Coronary artery (tissue), 2 donors: ENCODE measurements around the gene DGKG.

Source experiments
- DNase-seq: peaks from one replicate; pipeline ENCODE4 v3.0.0-alpha.2; 2017; ENCODE audit warnings: low spot score
- H3K27ac ChIP-seq, 2 donors: fragments of 200-600 bp; sonication (generic); one replicate each; pipeline ENCODE4 v1.5.1; 2016 to 2019
- H3K4me3 ChIP-seq: fragments of 200-600 bp; sonication (generic); 2 replicates; pipeline ENCODE4 v1.5.1; 2016; ENCODE audit warnings: mild to moderate bottlenecking, moderate library complexity
- TF ChIP-seq, protein P1 (sequence below): fragments of 200-600 bp; sonication (generic); IDR thresholded peaks from one replicate; pipeline ENCODE4 v1.5.1; 2019; ENCODE audit warnings: antibody characterized with exemption

The DGKG gene

DNA sequence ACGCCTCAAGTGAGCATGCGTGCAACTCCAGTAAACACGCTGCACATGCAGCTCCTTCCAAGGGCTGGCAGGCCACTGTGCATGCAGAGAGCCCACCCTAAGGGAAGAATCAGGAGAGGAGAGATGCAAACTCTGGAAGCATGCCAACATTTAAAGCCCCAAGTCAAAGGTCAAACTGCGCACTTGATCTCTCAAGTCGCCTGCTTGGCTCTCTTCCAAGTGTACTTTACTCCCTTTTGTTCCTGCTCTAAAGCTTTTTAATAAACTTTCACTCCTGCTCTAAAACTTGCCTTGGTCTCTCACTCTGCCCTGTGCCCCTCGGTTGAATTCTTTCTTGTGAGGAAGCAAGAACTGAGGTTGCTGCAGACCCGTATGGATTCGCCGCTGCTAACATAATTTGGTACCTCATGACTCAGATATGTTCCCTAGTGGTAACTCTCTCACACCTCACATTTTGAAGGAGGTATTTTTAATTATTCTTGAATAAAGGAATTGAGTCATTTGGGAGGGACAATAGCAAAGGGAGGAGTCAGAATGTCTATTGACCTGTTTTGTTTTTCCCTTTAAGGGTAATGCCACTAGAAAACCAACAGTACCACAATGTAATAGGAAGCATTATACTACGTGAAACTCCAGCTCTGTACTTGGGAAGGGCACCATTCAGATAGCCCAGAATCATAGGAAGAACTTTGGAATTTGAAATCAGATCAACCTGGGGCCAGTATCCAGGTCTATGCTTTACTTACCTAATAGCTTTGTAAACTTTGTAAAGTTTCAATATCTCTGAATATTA is 19.6 kb upstream of the DGKG start:
- TF ChIP-seq, protein P1, sequence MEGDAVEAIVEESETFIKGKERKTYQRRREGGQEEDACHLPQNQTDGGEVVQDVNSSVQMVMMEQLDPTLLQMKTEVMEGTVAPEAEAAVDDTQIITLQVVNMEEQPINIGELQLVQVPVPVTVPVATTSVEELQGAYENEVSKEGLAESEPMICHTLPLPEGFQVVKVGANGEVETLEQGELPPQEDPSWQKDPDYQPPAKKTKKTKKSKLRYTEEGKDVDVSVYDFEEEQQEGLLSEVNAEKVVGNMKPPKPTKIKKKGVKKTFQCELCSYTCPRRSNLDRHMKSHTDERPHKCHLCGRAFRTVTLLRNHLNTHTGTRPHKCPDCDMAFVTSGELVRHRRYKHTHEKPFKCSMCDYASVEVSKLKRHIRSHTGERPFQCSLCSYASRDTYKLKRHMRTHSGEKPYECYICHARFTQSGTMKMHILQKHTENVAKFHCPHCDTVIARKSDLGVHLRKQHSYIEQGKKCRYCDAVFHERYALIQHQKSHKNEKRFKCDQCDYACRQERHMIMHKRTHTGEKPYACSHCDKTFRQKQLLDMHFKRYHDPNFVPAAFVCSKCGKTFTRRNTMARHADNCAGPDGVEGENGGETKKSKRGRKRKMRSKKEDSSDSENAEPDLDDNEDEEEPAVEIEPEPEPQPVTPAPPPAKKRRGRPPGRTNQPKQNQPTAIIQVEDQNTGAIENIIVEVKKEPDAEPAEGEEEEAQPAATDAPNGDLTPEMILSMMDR, result no peak
- no peak overlapping the region for H3K27ac ChIP-seq
- H3K4me3 ChIP-seq, result no peak overlapping the region
- peak; percentile 43 for DNase-seq

DNA sequence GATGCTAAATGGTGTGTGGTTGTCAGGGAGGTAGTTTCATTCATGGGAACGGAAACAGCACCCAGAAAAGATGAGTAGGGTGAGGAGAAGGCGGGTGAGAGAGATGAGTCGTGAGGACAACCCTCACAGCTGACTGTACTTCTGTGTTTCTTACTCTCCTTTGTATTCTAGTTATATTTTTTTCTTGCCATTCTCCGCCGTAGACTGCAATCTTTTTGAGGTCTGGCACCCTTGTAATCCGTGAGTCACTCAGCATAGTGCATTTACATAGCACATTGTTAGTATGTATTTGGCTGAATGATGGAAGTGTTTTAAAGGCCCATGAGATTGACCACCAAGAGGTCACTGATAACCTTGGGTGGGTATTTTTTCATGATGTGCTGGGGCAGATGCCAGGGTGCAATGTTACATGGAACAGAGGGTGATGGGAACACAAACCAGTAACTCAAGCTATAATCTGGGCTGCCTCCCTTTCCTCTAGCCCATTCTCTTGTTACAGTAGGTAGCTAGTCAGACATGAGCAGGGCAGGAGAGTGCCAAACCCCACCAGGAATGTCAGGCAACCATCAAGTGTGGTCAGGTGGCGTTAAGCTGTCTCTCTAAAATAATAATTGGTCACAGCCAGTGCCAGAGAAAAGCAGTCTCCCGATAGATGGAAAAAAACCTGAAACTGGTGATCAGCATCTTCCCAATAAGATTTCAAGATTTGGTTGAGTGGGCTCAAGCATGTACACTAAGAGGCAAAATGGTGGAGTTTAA is 18.8 kb upstream of the DGKG start:
- peak; percentile 16 for DNase-seq
- no peak overlapping the region for H3K4me3 ChIP-seq
- TF ChIP-seq, protein P1, result no peak
- H3K27ac ChIP-seq, result no peak overlapping the region

DNA sequence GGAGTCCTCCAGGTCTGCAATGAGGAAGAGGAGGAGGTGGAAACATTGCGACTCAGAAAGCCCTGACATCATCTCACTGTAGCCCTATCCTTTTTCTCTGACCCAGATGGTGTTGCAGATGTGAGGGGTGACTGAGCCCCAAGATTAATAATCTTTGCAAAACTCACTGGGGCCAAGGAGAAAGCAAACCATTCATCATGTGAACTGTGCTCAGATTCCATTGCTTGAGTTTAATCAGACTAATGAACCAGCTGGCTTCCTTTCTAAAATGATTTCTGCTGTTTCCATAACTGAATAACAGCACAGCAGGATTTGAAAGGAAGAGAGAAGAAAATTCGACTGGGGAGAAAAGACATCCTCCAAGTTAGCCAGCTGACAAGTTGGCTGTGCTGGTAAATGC is 13.4 kb upstream of the DGKG start:
- H3K27ac ChIP-seq, result no peak overlapping the region
- H3K4me3 ChIP-seq, result no peak overlapping the region
- peak; percentile 9 for DNase-seq
- TF ChIP-seq, protein P1, result no peak

DNA sequence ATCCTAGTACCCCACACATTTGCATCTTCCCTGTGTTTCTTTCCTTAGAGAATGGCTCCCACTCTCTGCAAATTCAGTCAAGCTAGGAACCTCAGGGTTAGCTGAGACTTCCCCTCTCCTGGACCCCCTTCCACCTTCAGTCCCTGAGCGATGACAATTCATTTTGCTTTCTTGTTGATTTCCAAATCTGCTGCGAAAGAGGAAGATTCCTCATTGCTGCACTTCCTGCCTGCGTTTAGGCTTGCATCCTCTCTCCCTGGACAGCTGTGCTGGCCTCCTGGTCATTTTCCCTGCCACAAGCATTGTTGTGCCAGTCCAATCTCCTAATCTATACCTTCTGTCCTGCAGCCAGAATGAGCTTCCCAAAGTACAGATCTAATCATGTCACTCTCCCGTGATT is 12.3 kb upstream of the DGKG start:
- Histone ChIP-seq H3K27ac (no peak overlapping the region), H3K4me3 (no peak overlapping the region)
- peak; percentile 31 for DNase-seq
- TF ChIP-seq, protein P1, result no peak

DNA sequence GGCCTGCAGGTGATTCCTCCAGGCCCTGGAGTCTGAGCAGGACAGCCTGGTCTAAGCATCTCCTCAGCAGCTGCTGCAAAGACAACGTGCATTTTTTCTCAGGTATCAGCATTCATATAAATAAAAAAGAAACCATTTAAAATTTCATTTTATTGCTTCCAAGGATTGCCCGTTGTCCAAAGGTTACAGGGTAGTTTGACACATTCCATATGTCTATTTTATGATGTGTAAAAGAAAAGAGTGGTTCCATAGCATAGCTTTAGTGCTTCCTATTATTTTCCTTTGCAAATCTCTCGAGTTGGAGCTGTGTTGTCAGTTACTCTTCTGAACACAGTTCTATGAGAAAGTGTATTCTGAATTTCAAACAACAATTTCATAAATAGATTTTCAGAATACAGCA is 7.2 kb upstream of the DGKG start:
- DNase-seq, result no peak
- Histone ChIP-seq H3K27ac (no peak overlapping the region), H3K4me3 (no peak overlapping the region)
- TF ChIP-seq, protein P1, result no peak

DNA sequence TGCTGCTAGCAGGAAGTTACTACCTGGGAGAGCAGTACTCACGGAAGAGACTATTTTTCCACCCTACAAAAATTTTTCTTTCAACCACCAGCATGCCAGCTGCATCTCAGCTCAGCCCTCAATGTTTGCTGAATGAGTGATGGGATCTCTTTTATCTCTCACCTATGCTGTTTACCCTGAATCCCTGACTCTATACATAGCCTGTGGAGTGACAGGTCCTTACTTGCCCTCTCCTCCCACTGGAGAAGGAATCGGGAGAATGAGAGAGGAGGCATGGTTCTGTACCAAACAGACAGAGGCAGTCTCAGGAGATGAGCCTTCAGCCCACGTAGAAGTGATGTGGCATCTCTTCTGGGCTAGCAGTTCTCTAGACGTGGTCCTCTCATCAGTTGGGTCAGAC is 6.7 kb upstream of the DGKG start:
- H3K4me3 ChIP-seq, result no peak overlapping the region
- no peak overlapping the region for H3K27ac ChIP-seq
- no peak for DNase-seq
- TF ChIP-seq, protein P1, result no peak
